K562 (cell line): ENCODE measurements around the gene TP53BP1. TPM values are rescaled to one million over a fixed set of nuclear protein-coding genes. Genes with fewer than 3 reads are reported as not detected.

ENCODE experiments used
- HDAC1 ChIP-seq, 2 experiments: fragments of 450-650 bp; IDR thresholded peaks; 2 replicates each; pipeline ENCODE4 v1.6.1; 2016 to 2017; ENCODE audit warnings: inconsistent platforms in 1 of 2, mild to moderate bottlenecking in 1 of 2, moderate library complexity in 1 of 2
- NFIC ChIP-seq: fragments of 450-650 bp; IDR thresholded peaks from 2 replicates; pipeline ENCODE4 v1.6.1; 2017; ENCODE audit warnings: mild to moderate bottlenecking, inconsistent platforms
- PHF8 ChIP-seq: fragments of 200-600 bp; sonication (generic); IDR thresholded peaks from 2 replicates; pipeline ENCODE4 v1.6.1; 2012; ENCODE audit warnings: mixed run types, mild to moderate bottlenecking, inconsistent platforms, low read length, moderate library complexity, borderline replicate concordance
- POLR2A ChIP-seq: fragments of 450-650 bp; conservative IDR thresholded peaks from 2 replicates; pipeline ENCODE4 v1.6.1; 2016
- POLR2B ChIP-seq: fragments of 450-650 bp; IDR thresholded peaks from 2 replicates; pipeline ENCODE4 v1.6.1; 2018; ENCODE audit warnings: low read depth; ENCODE audit not compliant: partially characterized antibody
- RCOR1 ChIP-seq, 2 experiments: IDR thresholded peaks; 2 replicates each; pipeline ENCODE4 v1.6.1; 2012; ENCODE audit warnings: low read depth in 2 of 2, low read length in 2 of 2, borderline replicate concordance in 1 of 2, improper control_type of control experiment in 1 of 2
- polyA plus RNA-seq, 8 experiments: library from polyadenylated mRNA; depleted of rRNA in 4 of 8; stranded (reverse) in 5 of 8; unstranded in 3 of 8; fragments of >200 nt; fragmentation: Nextera tagmentation in 2 of 8; fragmentation: Illumina TruSeq in 1 of 8; extraction: Ambion mirVana in 2 of 8; extraction: Trizol in 1 of 8; gene quantifications; 2 replicates each; pipeline versions ENCODE4 v1.2.1 to v1.2.3, GENCODE V29; 2011 to 2014; ENCODE audit warnings: inconsistent platforms in 1 of 8, missing spikeins in 1 of 8
- total RNA-seq, 7 experiments: library from RNA; depleted of rRNA in 6 of 7; stranded (reverse); fragments of >200 nt in 6 of 7; fragmentation: Illumina TruSeq in 2 of 7; extraction: Trizol in 2 of 7; gene quantifications; 2 replicates each; pipeline versions ENCODE4 v1.2.1 to v1.2.3, GENCODE V29; 2011 to 2021; ENCODE audit warnings: low replicate concordance in 1 of 7
- TF ChIP-seq, protein P1 (sequence below): fragments of 450-650 bp; IDR thresholded peaks from 2 replicates; pipeline ENCODE4 v1.6.1; 2016; ENCODE audit warnings: borderline replicate concordance
- TF ChIP-seq, protein P2 (sequence below), 2 experiments: fragments of 450-650 bp; IDR thresholded peaks; 2 replicates each; pipeline ENCODE4 v1.6.1; 2018; ENCODE audit warnings: mild to moderate bottlenecking in 2 of 2, low read depth in 1 of 2; ENCODE audit not compliant: partially characterized antibody in 2 of 2
- TF ChIP-seq, protein P3 (sequence below), 2 experiments: fragments of 450-650 bp; formaldehyde crosslinking in 1 of 2; IDR thresholded peaks; 2 replicates each; pipeline versions ENCODE4 v1.4.0 to v1.6.1; 2014 to 2020; ENCODE audit warnings: mild to moderate bottlenecking in 2 of 2, borderline replicate concordance in 1 of 2, low read depth in 1 of 2

Gene TP53BP1
- total and polyA plus RNA-seq, 9 of the 15 experiments (the other 6 are each of a cell fraction or from before 2014, with no cell fraction given): 5.7 to 63.3 (median 30.9) TPM

DNA sequence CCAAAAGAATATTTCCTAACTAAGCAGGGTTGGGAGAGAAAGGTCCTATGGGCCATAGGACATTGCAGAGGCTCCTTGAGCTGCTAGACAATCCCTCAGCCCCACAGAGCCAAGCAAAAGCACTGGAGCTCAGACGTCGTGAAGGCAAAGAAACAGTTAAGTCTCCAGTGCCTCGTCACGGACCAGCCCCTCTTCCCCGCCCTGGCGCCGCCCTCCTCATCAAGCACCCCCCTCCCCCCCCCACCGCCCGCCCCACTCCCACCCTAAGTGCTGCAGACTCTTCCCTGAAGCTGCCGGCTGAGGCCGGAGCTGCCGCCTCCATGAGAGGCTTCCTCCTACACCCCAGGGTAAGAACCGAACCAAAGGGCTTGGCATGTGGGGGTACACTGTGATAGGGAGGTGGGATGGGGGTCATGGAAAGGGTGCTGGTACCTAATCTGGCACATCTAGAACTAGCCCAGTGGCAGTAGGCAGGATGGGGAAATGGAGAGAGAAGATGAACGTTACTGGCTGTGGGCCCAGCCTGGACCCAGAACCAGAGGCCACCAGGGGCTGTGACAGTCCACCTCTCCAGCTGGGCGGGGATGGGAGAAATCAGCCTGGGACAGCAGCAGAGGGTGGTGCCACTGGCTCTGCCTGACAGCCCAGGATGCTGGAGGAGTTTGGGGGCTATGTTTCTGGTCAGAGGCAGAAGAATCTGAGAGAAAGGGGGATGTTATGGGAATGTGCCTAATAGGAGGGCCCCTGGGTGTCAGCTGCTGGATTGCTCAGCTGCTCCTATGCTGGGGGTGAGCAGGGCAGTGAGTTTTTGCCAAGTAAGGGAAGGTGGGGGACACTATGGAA is 24.6 kb upstream of the TP53BP1 start, which contains the start of gene MAP1A (continued):
- TF ChIP-seq, protein P1, sequence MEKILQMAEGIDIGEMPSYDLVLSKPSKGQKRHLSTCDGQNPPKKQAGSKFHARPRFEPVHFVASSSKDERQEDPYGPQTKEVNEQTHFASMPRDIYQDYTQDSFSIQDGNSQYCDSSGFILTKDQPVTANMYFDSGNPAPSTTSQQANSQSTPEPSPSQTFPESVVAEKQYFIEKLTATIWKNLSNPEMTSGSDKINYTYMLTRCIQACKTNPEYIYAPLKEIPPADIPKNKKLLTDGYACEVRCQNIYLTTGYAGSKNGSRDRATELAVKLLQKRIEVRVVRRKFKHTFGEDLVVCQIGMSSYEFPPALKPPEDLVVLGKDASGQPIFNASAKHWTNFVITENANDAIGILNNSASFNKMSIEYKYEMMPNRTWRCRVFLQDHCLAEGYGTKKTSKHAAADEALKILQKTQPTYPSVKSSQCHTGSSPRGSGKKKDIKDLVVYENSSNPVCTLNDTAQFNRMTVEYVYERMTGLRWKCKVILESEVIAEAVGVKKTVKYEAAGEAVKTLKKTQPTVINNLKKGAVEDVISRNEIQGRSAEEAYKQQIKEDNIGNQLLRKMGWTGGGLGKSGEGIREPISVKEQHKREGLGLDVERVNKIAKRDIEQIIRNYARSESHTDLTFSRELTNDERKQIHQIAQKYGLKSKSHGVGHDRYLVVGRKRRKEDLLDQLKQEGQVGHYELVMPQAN: peak; percentile 71
- 0 out of 4 replicates have a peak, but pooled peaks of 1 of the 2 experiments have one; percentile 25 for TF ChIP-seq RCOR1 (IDR thresholded peaks at IDR 0.05; ENCODE audit: borderline replicate concordance in 1 of 2, low read depth in 2 of 2, low read length in 2 of 2)
- TF ChIP-seq POLR2A: peak; percentile 52
- peak; percentile 54 for TF ChIP-seq NFIC
- TF ChIP-seq, protein P2, sequence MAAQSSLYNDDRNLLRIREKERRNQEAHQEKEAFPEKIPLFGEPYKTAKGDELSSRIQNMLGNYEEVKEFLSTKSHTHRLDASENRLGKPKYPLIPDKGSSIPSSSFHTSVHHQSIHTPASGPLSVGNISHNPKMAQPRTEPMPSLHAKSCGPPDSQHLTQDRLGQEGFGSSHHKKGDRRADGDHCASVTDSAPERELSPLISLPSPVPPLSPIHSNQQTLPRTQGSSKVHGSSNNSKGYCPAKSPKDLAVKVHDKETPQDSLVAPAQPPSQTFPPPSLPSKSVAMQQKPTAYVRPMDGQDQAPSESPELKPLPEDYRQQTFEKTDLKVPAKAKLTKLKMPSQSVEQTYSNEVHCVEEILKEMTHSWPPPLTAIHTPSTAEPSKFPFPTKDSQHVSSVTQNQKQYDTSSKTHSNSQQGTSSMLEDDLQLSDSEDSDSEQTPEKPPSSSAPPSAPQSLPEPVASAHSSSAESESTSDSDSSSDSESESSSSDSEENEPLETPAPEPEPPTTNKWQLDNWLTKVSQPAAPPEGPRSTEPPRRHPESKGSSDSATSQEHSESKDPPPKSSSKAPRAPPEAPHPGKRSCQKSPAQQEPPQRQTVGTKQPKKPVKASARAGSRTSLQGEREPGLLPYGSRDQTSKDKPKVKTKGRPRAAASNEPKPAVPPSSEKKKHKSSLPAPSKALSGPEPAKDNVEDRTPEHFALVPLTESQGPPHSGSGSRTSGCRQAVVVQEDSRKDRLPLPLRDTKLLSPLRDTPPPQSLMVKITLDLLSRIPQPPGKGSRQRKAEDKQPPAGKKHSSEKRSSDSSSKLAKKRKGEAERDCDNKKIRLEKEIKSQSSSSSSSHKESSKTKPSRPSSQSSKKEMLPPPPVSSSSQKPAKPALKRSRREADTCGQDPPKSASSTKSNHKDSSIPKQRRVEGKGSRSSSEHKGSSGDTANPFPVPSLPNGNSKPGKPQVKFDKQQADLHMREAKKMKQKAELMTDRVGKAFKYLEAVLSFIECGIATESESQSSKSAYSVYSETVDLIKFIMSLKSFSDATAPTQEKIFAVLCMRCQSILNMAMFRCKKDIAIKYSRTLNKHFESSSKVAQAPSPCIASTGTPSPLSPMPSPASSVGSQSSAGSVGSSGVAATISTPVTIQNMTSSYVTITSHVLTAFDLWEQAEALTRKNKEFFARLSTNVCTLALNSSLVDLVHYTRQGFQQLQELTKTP (IDR thresholded peaks at IDR 0.05; ENCODE audit: low read depth in 1 of 2, partially characterized antibody in 2 of 2): no peak
- TF ChIP-seq HDAC1 (IDR thresholded peaks at IDR 0.05): peak in 1 of 2 experiments; percentile 71; a peak in 2 of 4 replicates
- peak; percentile 47; the same call in 1 of the 2 replicates for TF ChIP-seq PHF8
- peak; percentile 35 for TF ChIP-seq POLR2B
- TF ChIP-seq, protein P3, sequence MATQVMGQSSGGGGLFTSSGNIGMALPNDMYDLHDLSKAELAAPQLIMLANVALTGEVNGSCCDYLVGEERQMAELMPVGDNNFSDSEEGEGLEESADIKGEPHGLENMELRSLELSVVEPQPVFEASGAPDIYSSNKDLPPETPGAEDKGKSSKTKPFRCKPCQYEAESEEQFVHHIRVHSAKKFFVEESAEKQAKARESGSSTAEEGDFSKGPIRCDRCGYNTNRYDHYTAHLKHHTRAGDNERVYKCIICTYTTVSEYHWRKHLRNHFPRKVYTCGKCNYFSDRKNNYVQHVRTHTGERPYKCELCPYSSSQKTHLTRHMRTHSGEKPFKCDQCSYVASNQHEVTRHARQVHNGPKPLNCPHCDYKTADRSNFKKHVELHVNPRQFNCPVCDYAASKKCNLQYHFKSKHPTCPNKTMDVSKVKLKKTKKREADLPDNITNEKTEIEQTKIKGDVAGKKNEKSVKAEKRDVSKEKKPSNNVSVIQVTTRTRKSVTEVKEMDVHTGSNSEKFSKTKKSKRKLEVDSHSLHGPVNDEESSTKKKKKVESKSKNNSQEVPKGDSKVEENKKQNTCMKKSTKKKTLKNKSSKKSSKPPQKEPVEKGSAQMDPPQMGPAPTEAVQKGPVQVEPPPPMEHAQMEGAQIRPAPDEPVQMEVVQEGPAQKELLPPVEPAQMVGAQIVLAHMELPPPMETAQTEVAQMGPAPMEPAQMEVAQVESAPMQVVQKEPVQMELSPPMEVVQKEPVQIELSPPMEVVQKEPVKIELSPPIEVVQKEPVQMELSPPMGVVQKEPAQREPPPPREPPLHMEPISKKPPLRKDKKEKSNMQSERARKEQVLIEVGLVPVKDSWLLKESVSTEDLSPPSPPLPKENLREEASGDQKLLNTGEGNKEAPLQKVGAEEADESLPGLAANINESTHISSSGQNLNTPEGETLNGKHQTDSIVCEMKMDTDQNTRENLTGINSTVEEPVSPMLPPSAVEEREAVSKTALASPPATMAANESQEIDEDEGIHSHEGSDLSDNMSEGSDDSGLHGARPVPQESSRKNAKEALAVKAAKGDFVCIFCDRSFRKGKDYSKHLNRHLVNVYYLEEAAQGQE (IDR thresholded peaks at IDR 0.05; ENCODE audit: borderline replicate concordance): peak; percentile 46
- TF ChIP-seq, protein P3 (CRISPR knock-in tag; IDR thresholded peaks at IDR 0.05; ENCODE audit: low read depth): no peak
